GM12878 (cell line): Measurements from ENCODE around the gene LY6G6D. TPM values are rescaled to one million over a fixed set of nuclear protein-coding genes. Genes with fewer than 3 reads are reported as not detected.

ENCODE experiments used
- CHD1 ChIP-seq: IDR thresholded peaks from 2 replicates; pipeline ENCODE4 v1.6.1; 2012; ENCODE audit warnings: low read depth, low read length, improper control_type of control experiment
- EED ChIP-seq: sonication (generic); IDR thresholded peaks from 2 replicates; pipeline ENCODE4 v1.6.1; 2016; ENCODE audit warnings: antibody characterized with exemption, low read depth
- EZH2 ChIP-seq: IDR thresholded peaks from 2 replicates; pipeline ENCODE4 v1.6.1; 2012; ENCODE audit warnings: low read depth, mild to moderate bottlenecking, control low read depth, inconsistent platforms, low read length, borderline replicate concordance; ENCODE audit not compliant: control insufficient read depth
- GABPA ChIP-seq: IDR thresholded peaks from 2 replicates; pipeline ENCODE4 v1.6.1; 2014; ENCODE audit warnings: antibody characterized with exemption, low read depth, mild to moderate bottlenecking, inconsistent platforms
- KDM1A ChIP-seq: fragments of 200-600 bp; sonication (generic); IDR thresholded peaks from 2 replicates; pipeline ENCODE4 v1.6.1; 2016; ENCODE audit warnings: borderline replicate concordance
- LARP7 ChIP-seq: fragments of 450-650 bp; IDR thresholded peaks from 2 replicates; pipeline ENCODE4 v1.6.1; 2017; ENCODE audit warnings: mild to moderate bottlenecking
- NFIC ChIP-seq: IDR thresholded peaks from 2 replicates; pipeline ENCODE4 v1.6.1; 2012; ENCODE audit warnings: low read depth, mild to moderate bottlenecking, inconsistent platforms, low read length, moderate library complexity
- RELA ChIP-seq: fragments of 450-650 bp; IDR thresholded peaks from 2 replicates; pipeline ENCODE4 v1.8.0; 2014; ENCODE audit warnings: borderline replicate concordance; ENCODE audit not compliant: partially characterized antibody
- SMAD5 ChIP-seq: IDR thresholded peaks from 2 replicates; pipeline ENCODE4 v1.6.1; 2016; ENCODE audit warnings: antibody characterized with exemption, low read depth
- SMC3 ChIP-seq: IDR thresholded peaks from 2 replicates; pipeline ENCODE4 v1.6.1; 2011; ENCODE audit warnings: low read length, improper control_type of control experiment, borderline replicate concordance
- TAF1 ChIP-seq: IDR thresholded peaks from 2 replicates; pipeline ENCODE4 v1.6.1; 2011; ENCODE audit warnings: mild to moderate bottlenecking, low read depth, low read length, borderline replicate concordance
- TCF3 ChIP-seq: IDR thresholded peaks from 2 replicates; pipeline ENCODE4 v1.6.1; 2012; ENCODE audit warnings: low read depth, mild to moderate bottlenecking, low read length, borderline replicate concordance; ENCODE audit not compliant: insufficient read depth
- ZZZ3 ChIP-seq: IDR thresholded peaks from 2 replicates; pipeline ENCODE4 v1.6.1; 2011; ENCODE audit warnings: low read depth; ENCODE audit not compliant: control insufficient read depth, insufficient read length
- polyA plus RNA-seq, 11 experiments: library from polyadenylated mRNA; depleted of rRNA in 4 of 11; unstranded in 6 of 11; stranded (reverse) in 5 of 11; fragments of >200 nt; fragmentation: Nextera tagmentation in 4 of 11; fragmentation: Illumina TruSeq in 1 of 11; extraction: Ambion mirVana in 4 of 11; extraction: Trizol in 1 of 11; gene quantifications; 1 replicate in 1 of 11; 2 replicates in 10 of 11; pipeline versions ENCODE4 v1.2.1 to v1.2.3, GENCODE V29; 2011 to 2016; ENCODE audit warnings: inconsistent platforms in 2 of 11, missing spikeins in 2 of 11, low read depth in 1 of 11
- total RNA-seq, 4 experiments: library from RNA; depleted of rRNA in 3 of 4; stranded (reverse); fragments of >200 nt in 3 of 4; fragmentation: Illumina TruSeq in 1 of 4; extraction: Trizol in 1 of 4; gene quantifications; 2 replicates each; pipeline versions ENCODE4 v1.2.1 to v1.2.3, GENCODE V29; 2013 to 2021
- TF ChIP-seq, protein P1 (sequence below): IDR thresholded peaks from 2 replicates; pipeline ENCODE4 v1.6.1; 2012; ENCODE audit warnings: mild to moderate bottlenecking, low read depth, low read length
- TF ChIP-seq, protein P2 (sequence below): fragments of 450-650 bp; IDR thresholded peaks from 2 replicates; pipeline ENCODE4 v1.6.1; 2014; ENCODE audit warnings: mild to moderate bottlenecking
- TF ChIP-seq, protein P3 (sequence below): fragments of 450-650 bp; formaldehyde crosslinking; IDR thresholded peaks from 2 replicates; pipeline ENCODE4 v1.5.0; 2022; ENCODE audit warnings: mild to moderate bottlenecking, missing genetic modification characterization
- TF ChIP-seq, protein P4 (sequence below): IDR thresholded peaks from 2 replicates; pipeline ENCODE4 v1.6.1; 2011; ENCODE audit warnings: mild to moderate bottlenecking, low read depth, low read length, moderate library complexity; ENCODE audit not compliant: insufficient replicate concordance
- TF ChIP-seq, protein P5 (sequence below): fragments of 450-650 bp; IDR thresholded peaks from 2 replicates; pipeline ENCODE4 v1.6.1; 2018; ENCODE audit warnings: borderline replicate concordance, mild to moderate bottlenecking; ENCODE audit not compliant: partially characterized antibody

LY6G6D gene
- total and polyA plus RNA-seq, 10 of the 15 experiments (the other 5 are each of a cell fraction or from before 2014, with no cell fraction given): not detected

DNA sequence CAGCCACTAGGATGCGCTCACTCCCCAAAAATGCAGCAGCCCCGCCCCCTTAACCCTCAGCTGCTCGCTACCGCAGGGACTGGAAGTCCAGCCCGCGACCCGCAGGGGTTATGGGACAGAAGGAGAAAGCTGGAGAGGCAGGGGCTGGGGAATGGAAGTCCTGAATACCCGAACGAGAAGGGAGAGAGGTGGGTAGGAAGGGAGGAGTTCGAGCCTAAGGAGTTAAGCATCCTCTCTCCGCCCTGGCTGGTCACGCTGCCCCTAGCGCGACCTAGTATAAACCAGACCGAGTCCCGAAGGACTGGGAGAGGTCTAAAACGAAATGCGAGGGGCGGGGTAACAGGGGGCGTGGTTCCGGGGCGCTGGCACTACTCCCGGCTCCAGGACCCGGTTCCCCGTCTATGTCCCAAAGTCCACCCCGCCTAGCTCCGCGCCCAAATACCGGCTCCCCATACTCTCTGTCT is 14.4 kb downstream of the LY6G6D start (continued):
- TF ChIP-seq, protein P1, sequence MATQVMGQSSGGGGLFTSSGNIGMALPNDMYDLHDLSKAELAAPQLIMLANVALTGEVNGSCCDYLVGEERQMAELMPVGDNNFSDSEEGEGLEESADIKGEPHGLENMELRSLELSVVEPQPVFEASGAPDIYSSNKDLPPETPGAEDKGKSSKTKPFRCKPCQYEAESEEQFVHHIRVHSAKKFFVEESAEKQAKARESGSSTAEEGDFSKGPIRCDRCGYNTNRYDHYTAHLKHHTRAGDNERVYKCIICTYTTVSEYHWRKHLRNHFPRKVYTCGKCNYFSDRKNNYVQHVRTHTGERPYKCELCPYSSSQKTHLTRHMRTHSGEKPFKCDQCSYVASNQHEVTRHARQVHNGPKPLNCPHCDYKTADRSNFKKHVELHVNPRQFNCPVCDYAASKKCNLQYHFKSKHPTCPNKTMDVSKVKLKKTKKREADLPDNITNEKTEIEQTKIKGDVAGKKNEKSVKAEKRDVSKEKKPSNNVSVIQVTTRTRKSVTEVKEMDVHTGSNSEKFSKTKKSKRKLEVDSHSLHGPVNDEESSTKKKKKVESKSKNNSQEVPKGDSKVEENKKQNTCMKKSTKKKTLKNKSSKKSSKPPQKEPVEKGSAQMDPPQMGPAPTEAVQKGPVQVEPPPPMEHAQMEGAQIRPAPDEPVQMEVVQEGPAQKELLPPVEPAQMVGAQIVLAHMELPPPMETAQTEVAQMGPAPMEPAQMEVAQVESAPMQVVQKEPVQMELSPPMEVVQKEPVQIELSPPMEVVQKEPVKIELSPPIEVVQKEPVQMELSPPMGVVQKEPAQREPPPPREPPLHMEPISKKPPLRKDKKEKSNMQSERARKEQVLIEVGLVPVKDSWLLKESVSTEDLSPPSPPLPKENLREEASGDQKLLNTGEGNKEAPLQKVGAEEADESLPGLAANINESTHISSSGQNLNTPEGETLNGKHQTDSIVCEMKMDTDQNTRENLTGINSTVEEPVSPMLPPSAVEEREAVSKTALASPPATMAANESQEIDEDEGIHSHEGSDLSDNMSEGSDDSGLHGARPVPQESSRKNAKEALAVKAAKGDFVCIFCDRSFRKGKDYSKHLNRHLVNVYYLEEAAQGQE: no peak
- TF ChIP-seq EED: 0 out of 2 replicates have a peak, but pooled peaks have one; percentile 28
- TF ChIP-seq ZZZ3: no peak
- TF ChIP-seq, protein P2, sequence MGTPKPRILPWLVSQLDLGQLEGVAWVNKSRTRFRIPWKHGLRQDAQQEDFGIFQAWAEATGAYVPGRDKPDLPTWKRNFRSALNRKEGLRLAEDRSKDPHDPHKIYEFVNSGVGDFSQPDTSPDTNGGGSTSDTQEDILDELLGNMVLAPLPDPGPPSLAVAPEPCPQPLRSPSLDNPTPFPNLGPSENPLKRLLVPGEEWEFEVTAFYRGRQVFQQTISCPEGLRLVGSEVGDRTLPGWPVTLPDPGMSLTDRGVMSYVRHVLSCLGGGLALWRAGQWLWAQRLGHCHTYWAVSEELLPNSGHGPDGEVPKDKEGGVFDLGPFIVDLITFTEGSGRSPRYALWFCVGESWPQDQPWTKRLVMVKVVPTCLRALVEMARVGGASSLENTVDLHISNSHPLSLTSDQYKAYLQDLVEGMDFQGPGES: 0 out of 2 replicates have a peak, but pooled peaks have one; percentile 50
- TF ChIP-seq TCF3: no peak
- TF ChIP-seq LARP7: no peak
- no peak for TF ChIP-seq SMAD5
- TF ChIP-seq KDM1A: no peak
- no peak for TF ChIP-seq RELA
- TF ChIP-seq, protein P3, sequence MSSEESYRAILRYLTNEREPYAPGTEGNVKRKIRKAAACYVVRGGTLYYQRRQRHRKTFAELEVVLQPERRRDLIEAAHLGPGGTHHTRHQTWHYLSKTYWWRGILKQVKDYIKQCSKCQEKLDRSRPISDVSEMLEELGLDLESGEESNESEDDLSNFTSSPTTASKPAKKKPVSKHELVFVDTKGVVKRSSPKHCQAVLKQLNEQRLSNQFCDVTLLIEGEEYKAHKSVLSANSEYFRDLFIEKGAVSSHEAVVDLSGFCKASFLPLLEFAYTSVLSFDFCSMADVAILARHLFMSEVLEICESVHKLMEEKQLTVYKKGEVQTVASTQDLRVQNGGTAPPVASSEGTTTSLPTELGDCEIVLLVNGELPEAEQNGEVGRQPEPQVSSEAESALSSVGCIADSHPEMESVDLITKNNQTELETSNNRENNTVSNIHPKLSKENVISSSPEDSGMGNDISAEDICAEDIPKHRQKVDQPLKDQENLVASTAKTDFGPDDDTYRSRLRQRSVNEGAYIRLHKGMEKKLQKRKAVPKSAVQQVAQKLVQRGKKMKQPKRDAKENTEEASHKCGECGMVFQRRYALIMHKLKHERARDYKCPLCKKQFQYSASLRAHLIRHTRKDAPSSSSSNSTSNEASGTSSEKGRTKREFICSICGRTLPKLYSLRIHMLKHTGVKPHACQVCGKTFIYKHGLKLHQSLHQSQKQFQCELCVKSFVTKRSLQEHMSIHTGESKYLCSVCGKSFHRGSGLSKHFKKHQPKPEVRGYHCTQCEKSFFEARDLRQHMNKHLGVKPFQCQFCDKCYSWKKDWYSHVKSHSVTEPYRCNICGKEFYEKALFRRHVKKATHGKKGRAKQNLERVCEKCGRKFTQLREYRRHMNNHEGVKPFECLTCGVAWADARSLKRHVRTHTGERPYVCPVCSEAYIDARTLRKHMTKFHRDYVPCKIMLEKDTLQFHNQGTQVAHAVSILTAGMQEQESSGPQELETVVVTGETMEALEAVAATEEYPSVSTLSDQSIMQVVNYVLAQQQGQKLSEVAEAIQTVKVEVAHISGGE: no peak
- peak; percentile 80 for TF ChIP-seq SMC3
- TF ChIP-seq, protein P4, sequence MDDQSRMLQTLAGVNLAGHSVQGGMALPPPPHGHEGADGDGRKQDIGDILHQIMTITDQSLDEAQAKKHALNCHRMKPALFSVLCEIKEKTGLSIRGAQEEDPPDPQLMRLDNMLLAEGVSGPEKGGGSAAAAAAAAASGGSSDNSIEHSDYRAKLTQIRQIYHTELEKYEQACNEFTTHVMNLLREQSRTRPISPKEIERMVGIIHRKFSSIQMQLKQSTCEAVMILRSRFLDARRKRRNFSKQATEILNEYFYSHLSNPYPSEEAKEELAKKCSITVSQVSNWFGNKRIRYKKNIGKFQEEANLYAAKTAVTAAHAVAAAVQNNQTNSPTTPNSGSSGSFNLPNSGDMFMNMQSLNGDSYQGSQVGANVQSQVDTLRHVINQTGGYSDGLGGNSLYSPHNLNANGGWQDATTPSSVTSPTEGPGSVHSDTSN: no peak
- no peak for TF ChIP-seq GABPA
- no peak for TF ChIP-seq EZH2
- TF ChIP-seq, protein P5, sequence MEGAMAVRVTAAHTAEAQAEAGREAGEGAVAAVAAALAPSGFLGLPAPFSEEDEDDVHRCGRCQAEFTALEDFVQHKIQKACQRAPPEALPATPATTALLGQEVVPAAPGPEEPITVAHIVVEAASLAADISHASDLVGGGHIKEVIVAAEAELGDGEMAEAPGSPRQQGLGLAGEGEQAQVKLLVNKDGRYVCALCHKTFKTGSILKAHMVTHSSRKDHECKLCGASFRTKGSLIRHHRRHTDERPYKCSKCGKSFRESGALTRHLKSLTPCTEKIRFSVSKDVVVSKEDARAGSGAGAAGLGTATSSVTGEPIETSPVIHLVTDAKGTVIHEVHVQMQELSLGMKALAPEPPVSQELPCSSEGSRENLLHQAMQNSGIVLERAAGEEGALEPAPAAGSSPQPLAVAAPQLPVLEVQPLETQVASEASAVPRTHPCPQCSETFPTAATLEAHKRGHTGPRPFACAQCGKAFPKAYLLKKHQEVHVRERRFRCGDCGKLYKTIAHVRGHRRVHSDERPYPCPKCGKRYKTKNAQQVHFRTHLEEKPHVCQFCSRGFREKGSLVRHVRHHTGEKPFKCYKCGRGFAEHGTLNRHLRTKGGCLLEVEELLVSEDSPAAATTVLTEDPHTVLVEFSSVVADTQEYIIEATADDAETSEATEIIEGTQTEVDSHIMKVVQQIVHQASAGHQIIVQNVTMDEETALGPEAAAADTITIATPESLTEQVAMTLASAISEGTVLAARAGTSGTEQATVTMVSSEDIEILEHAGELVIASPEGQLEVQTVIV: no peak
- no peak for TF ChIP-seq CHD1
- no peak for TF ChIP-seq NFIC
- TF ChIP-seq TAF1: no peak
